Stimulated activated CD4-positive, alpha-beta T cell treated with anti-CD3 and anti-CD28 coated beads, Interleukin-12 subunit alpha, Interleukin-12 subunit beta, amount 100 ng/mL, for 24 hours (primary cell): ENCODE data around the gene ATF1.
"Not testable (repeated sequence)": the region's sequence is repeated elsewhere in the genome, so short reads cannot be mapped to it uniquely, and the experiment has no call there.

Experiments
- DNase-seq, 2 experiments: peaks; one replicate each; pipeline ENCODE4 v3.0.0-alpha.2; 2020; ENCODE audit warnings: low read depth in 2 of 2

The ATF1 gene

GRCh38 chr12:50855679-50856078 is 91.8 kb downstream of the ATF1 start:
- DNase-seq = not testable (repeated sequence)

DNA sequence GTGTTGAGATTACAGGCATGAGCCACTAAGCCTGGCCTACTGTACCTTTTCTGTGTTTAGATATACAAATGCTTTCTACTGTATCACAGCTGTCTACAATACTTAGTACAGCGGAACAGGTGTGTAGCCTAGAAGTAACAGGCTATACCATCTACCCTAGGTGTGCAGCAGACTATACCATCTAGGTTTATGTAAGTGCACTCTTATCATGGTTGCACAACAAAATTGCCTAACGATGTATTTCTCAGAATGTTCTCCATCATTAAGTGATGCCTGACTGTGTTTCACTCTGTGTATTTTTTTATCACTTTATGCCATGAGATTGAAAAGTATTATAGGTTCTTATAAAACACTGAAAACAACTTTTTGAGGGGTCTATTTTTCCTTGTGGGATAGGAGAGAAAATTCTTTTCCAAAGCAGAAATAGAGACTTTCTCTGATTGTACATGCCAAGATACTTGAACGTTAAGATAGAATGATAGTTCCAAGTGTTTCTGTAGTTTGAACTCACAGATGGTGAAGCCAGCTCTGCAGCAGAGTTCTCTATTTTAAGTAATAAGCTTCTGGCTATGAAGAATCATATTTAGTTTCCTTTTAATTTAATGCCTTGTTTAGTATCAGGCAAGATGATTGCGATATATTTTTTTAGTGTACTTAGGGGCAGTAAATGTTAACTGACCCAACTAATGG is 95.9 kb downstream of the ATF1 start:
- DNase-seq = no peak

- no peak for DNase-seq
Observed at GRCh38 chr12:50862316-50862715, 98.4 kb downstream of the ATF1 start.

GRCh38 chr12:50865266-50865665 is 101.4 kb downstream of the ATF1 start:
- no peak for DNase-seq

DNA sequence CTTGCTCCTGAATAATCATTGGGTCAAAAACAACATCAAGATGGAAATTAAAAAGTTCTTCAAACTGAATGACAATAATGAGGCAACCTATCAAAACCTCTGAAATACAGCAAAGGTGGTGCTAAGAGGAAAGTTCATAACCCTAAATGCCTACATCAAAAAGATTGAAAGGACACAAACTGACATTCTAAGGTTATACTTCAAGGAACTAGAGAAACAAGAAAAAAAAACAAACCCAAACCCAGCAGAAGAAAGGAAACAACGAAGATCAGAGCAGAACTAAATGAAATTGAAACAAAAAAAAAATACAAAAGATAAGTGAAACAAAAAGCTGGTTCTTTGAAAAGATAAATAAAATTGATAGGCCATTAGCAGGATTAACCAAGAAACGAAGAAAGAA is 105.0 kb downstream of the ATF1 start:
- DNase-seq = not testable (repeated sequence)
